ENCODE data around the gene TMEM106A.
"Not testable (repeated sequence)": the region's sequence is repeated elsewhere in the genome, so short reads cannot be mapped to it uniquely, and the experiment has no call there.

The TMEM106A gene

GRCh38 chr17:43186656-43187055 is 25.0 kb upstream of the TMEM106A start:
- not testable (repeated sequence) for H3K9me3 ChIP-seq (ENCODE audit: control insufficient read depth, insufficient read depth, low read depth, low read length); H3K4me1 ChIP-seq (ENCODE audit: control insufficient read depth, insufficient read depth, low read length); H3K4me3 ChIP-seq (ENCODE audit: low read depth, low read length); H3K27ac ChIP-seq (ENCODE audit: low read depth, low read length); H3K9ac ChIP-seq (ENCODE audit: low read length); H3K27me3 ChIP-seq (ENCODE audit: control insufficient read depth, insufficient read depth, low read length)
- peaks cover 42% of the 10 kb centered on the region for H3K36me3 ChIP-seq (ENCODE audit: control insufficient read depth, insufficient read depth, low read length)

- H3K4me1 ChIP-seq (ENCODE audit: control insufficient read depth, insufficient read depth, low read length), result no peaks in the 10 kb centered on the region
- peaks cover 76% of the 10 kb centered on the region for H3K36me3 ChIP-seq (ENCODE audit: control insufficient read depth, insufficient read depth, low read length)
- H3K27ac ChIP-seq (ENCODE audit: low read depth, low read length), result no peak overlapping the region
Measured at GRCh38 chr17:43193251-43193650, 18.4 kb upstream of the TMEM106A start.

GRCh38 chr17:43199633-43200032 is 12.0 kb upstream of the TMEM106A start:
- H3K4me1 ChIP-seq (ENCODE audit: control insufficient read depth, insufficient read depth, low read length), result no peaks in the 10 kb centered on the region
- no peak overlapping the region for H3K27ac ChIP-seq (ENCODE audit: low read depth, low read length)
- H3K36me3 ChIP-seq (ENCODE audit: control insufficient read depth, insufficient read depth, low read length), result peaks cover 76% of the 10 kb centered on the region
- no peaks in the 10 kb centered on the region for H3K27me3 ChIP-seq (ENCODE audit: control insufficient read depth, insufficient read depth, low read length)
- H3K9me3 ChIP-seq (ENCODE audit: control insufficient read depth, insufficient read depth, low read depth, low read length), result no peaks in the 10 kb centered on the region
- no peak overlapping the region for H3K9ac ChIP-seq (ENCODE audit: low read length)
- no peak overlapping the region for H3K4me3 ChIP-seq (ENCODE audit: low read depth, low read length)

More at GRCh38 chr17:43193251-43193650, 18.4 kb upstream of the TMEM106A start:
- Histone ChIP-seq H3K9me3 (ENCODE audit: control insufficient read depth, insufficient read depth, low read depth, low read length) (no peaks in the 10 kb centered on the region), H3K4me3 (ENCODE audit: low read depth, low read length) (no peak overlapping the region), H3K27me3 (ENCODE audit: control insufficient read depth, insufficient read depth, low read length) (no peaks in the 10 kb centered on the region), H3K9ac (ENCODE audit: low read length) (no peak overlapping the region)

GRCh38 chr17:43200127-43200526 is 11.5 kb upstream of the TMEM106A start:
- no peak overlapping the region for H3K27ac ChIP-seq (ENCODE audit: low read depth, low read length)
- no peak overlapping the region for H3K9ac ChIP-seq (ENCODE audit: low read length)
- peaks cover 74% of the 10 kb centered on the region for H3K36me3 ChIP-seq (ENCODE audit: control insufficient read depth, insufficient read depth, low read length)

GRCh38 chr17:43203013-43203412 is 8.7 kb upstream of the TMEM106A start:
- H3K9me3 ChIP-seq (ENCODE audit: control insufficient read depth, insufficient read depth, low read depth, low read length); H3K9ac ChIP-seq (ENCODE audit: low read length); H3K4me3 ChIP-seq (ENCODE audit: low read depth, low read length); H3K27ac ChIP-seq (ENCODE audit: low read depth, low read length); H3K4me1 ChIP-seq (ENCODE audit: control insufficient read depth, insufficient read depth, low read length); H3K27me3 ChIP-seq (ENCODE audit: control insufficient read depth, insufficient read depth, low read length): not testable (repeated sequence)
- H3K36me3 ChIP-seq (ENCODE audit: control insufficient read depth, insufficient read depth, low read length), result peaks cover 57% of the 10 kb centered on the region

More at GRCh38 chr17:43200127-43200526, 11.5 kb upstream of the TMEM106A start:
- Histone ChIP-seq H3K4me3 (ENCODE audit: low read depth, low read length) (no peak overlapping the region), H3K4me1 (ENCODE audit: control insufficient read depth, insufficient read depth, low read length) (no peaks in the 10 kb centered on the region), H3K27me3 (ENCODE audit: control insufficient read depth, insufficient read depth, low read length) (no peaks in the 10 kb centered on the region), H3K9me3 (ENCODE audit: control insufficient read depth, insufficient read depth, low read depth, low read length) (no peaks in the 10 kb centered on the region)

GRCh38 chr17:43210576-43210975 is 1.1 kb upstream of the TMEM106A start:
- H3K36me3 ChIP-seq (ENCODE audit: control insufficient read depth, insufficient read depth, low read length), result peaks cover 6% of the 10 kb centered on the region; the same call in 1 of the 2 replicates
- no peaks in the 10 kb centered on the region for H3K9me3 ChIP-seq (ENCODE audit: control insufficient read depth, insufficient read depth, low read depth, low read length)
- no peak overlapping the region for H3K27ac ChIP-seq (ENCODE audit: low read depth, low read length)
- H3K4me1 ChIP-seq (ENCODE audit: control insufficient read depth, insufficient read depth, low read length), result peaks cover 15% of the 10 kb centered on the region
- no peak overlapping the region for H3K9ac ChIP-seq (ENCODE audit: low read length)
- H3K27me3 ChIP-seq (ENCODE audit: control insufficient read depth, insufficient read depth, low read length), result no peaks in the 10 kb centered on the region
- no peak overlapping the region for H3K4me3 ChIP-seq (ENCODE audit: low read depth, low read length)

GRCh38 chr17:43211123-43211479 is 574 bp upstream of the TMEM106A start:
- Histone ChIP-seq H3K27ac (ENCODE audit: low read depth, low read length) (peak overlapping the region; percentile 15; the same call in 1 of the 2 replicates), H3K9me3 (ENCODE audit: control insufficient read depth, insufficient read depth, low read depth, low read length) (no peaks in the 10 kb centered on the region), H3K4me1 (ENCODE audit: control insufficient read depth, insufficient read depth, low read length) (peaks cover 15% of the 10 kb centered on the region), H3K4me3 (ENCODE audit: low read depth, low read length) (peak overlapping the region; percentile 75), H3K9ac (ENCODE audit: low read length) (peak overlapping the region; percentile 63), H3K36me3 (ENCODE audit: control insufficient read depth, insufficient read depth, low read length) (peaks cover 11% of the 10 kb centered on the region), H3K27me3 (ENCODE audit: control insufficient read depth, insufficient read depth, low read length) (no peaks in the 10 kb centered on the region)

- Histone ChIP-seq H3K36me3 (ENCODE audit: control insufficient read depth, insufficient read depth, low read length) (peaks cover 23% of the 10 kb centered on the region), H3K4me1 (ENCODE audit: control insufficient read depth, insufficient read depth, low read length) (peaks cover 15% of the 10 kb centered on the region), H3K27ac (ENCODE audit: low read depth, low read length) (no peak overlapping the region), H3K27me3 (ENCODE audit: control insufficient read depth, insufficient read depth, low read length) (no peaks in the 10 kb centered on the region), H3K9ac (ENCODE audit: low read length) (no peak overlapping the region), H3K4me3 (ENCODE audit: low read depth, low read length) (peak overlapping the region; percentile 75), H3K9me3 (ENCODE audit: control insufficient read depth, insufficient read depth, low read depth, low read length) (no peaks in the 10 kb centered on the region)
Measured at GRCh38 chr17:43212641-43213490, 1.2 kb downstream of the TMEM106A start.

- no peaks in the 10 kb centered on the region for H3K27me3 ChIP-seq (ENCODE audit: control insufficient read depth, insufficient read depth, low read length)
- H3K36me3 ChIP-seq (ENCODE audit: control insufficient read depth, insufficient read depth, low read length), result peaks cover 18% of the 10 kb centered on the region
- peaks cover 15% of the 10 kb centered on the region for H3K4me1 ChIP-seq (ENCODE audit: control insufficient read depth, insufficient read depth, low read length)
- no peak overlapping the region for H3K4me3 ChIP-seq (ENCODE audit: low read depth, low read length)
- H3K27ac ChIP-seq (ENCODE audit: low read depth, low read length), result no peak overlapping the region
- no peaks in the 10 kb centered on the region for H3K9me3 ChIP-seq (ENCODE audit: control insufficient read depth, insufficient read depth, low read depth, low read length)
- no peak overlapping the region for H3K9ac ChIP-seq (ENCODE audit: low read length)
Measured at GRCh38 chr17:43213545-43213944, 1.9 kb downstream of the TMEM106A start.

- H3K9ac ChIP-seq (ENCODE audit: low read length), result no peak overlapping the region
- H3K27ac ChIP-seq (ENCODE audit: low read depth, low read length), result no peak overlapping the region
- peaks cover 18% of the 10 kb centered on the region for H3K36me3 ChIP-seq (ENCODE audit: control insufficient read depth, insufficient read depth, low read length)
- no peaks in the 10 kb centered on the region for H3K27me3 ChIP-seq (ENCODE audit: control insufficient read depth, insufficient read depth, low read length)
- no peak overlapping the region for H3K4me3 ChIP-seq (ENCODE audit: low read depth, low read length)
- H3K9me3 ChIP-seq (ENCODE audit: control insufficient read depth, insufficient read depth, low read depth, low read length), result no peaks in the 10 kb centered on the region
- peaks cover 15% of the 10 kb centered on the region for H3K4me1 ChIP-seq (ENCODE audit: control insufficient read depth, insufficient read depth, low read length)
Measured at GRCh38 chr17:43215341-43215740, 3.7 kb downstream of the TMEM106A start.

GRCh38 chr17:43216369-43216761 is 4.7 kb downstream of the TMEM106A start:
- Histone ChIP-seq H3K9ac (ENCODE audit: low read length) (no peak overlapping the region), H3K4me1 (ENCODE audit: control insufficient read depth, insufficient read depth, low read length) (peaks cover 9% of the 10 kb centered on the region; the same call in 1 of the 2 replicates), H3K9me3 (ENCODE audit: control insufficient read depth, insufficient read depth, low read depth, low read length) (no peaks in the 10 kb centered on the region), H3K27me3 (ENCODE audit: control insufficient read depth, insufficient read depth, low read length) (no peaks in the 10 kb centered on the region), H3K36me3 (ENCODE audit: control insufficient read depth, insufficient read depth, low read length) (peaks cover 18% of the 10 kb centered on the region), H3K4me3 (ENCODE audit: low read depth, low read length) (no peak overlapping the region), H3K27ac (ENCODE audit: low read depth, low read length) (no peak overlapping the region)

All from HUES6 (cell line).